Omental fat pad (tissue), 4 donors: ENCODE measurements around the gene AGAP1. TPM values are rescaled to one million over a fixed set of nuclear protein-coding genes. Genes with fewer than 3 reads are reported as not detected.

Source experiments
- ATAC-seq: fragments of 150-250 bp; one replicate; pipeline ENCODE4 v1.9.1; 2016; ENCODE audit warnings: mild to moderate bottlenecking, moderate library complexity; ENCODE audit not compliant: low FRiP score
- DNase-seq: peaks from one replicate; pipeline ENCODE4 v3.0.0-alpha.2; 2019; ENCODE audit warnings: low spot score
- CTCF ChIP-seq, 3 donors: fragments of 450-650 bp; IDR thresholded peaks; one replicate each; pipeline ENCODE4 v1.5.1; 2016 to 2017; ENCODE audit warnings: antibody characterized with exemption in 3 of 3, mild to moderate bottlenecking in 3 of 3, moderate library complexity in 2 of 3
- total RNA-seq, 4 donors: library from RNA; depleted of rRNA; stranded (reverse); fragments of >200 nt; gene quantifications; one replicate each; pipeline ENCODE4 v1.1.0, GENCODE V29; 2016

Gene AGAP1
- total RNA-seq, 4 donors from 2014 or later: 15.5 to 24.3 (median 16.2) TPM

- ATAC-seq (no peak), DNase-seq (no peak)
- no peak for TF ChIP-seq CTCF (IDR thresholded peaks at IDR 0.05)
These were observed 34.1 kb downstream of the AGAP1 start for GRCh38 chr2:235527806-235528469.

GRCh38 chr2:235529621-235530020 lies 35.8 kb downstream of the AGAP1 start:
- ATAC-seq (no peak), DNase-seq (no peak)
- TF ChIP-seq CTCF (IDR thresholded peaks at IDR 0.05): no peak

GRCh38 chr2:235530735-235531134 lies 36.9 kb downstream of the AGAP1 start:
- TF ChIP-seq CTCF (IDR thresholded peaks at IDR 0.05): no peak
- ATAC-seq (no peak), DNase-seq (no peak)

GRCh38 chr2:235532307-235532706 lies 38.5 kb downstream of the AGAP1 start:
- DNase-seq (no peak), ATAC-seq (no peak)
- no peak for TF ChIP-seq CTCF (IDR thresholded peaks at IDR 0.05)

GRCh38 chr2:235533198-235533597 lies 39.4 kb downstream of the AGAP1 start:
- TF ChIP-seq CTCF (IDR thresholded peaks at IDR 0.05): no peak
- DNase-seq: no peak
- ATAC-seq: no peak

GRCh38 chr2:235533616-235534385 lies 40.0 kb downstream of the AGAP1 start:
- DNase-seq: no peak
- no peak for TF ChIP-seq CTCF (IDR thresholded peaks at IDR 0.05)
- ATAC-seq: no peak
